Measurements from ENCODE around the gene HOXB3. TPM values are rescaled to one million over a fixed set of nuclear protein-coding genes. Genes with fewer than 3 reads are reported as not detected.

Gene HOXB3
- total and polyA plus RNA-seq, 2 of the 4 experiments (the other 2 are of a cell fraction) = 6.3 to 59.6 TPM

DNA sequence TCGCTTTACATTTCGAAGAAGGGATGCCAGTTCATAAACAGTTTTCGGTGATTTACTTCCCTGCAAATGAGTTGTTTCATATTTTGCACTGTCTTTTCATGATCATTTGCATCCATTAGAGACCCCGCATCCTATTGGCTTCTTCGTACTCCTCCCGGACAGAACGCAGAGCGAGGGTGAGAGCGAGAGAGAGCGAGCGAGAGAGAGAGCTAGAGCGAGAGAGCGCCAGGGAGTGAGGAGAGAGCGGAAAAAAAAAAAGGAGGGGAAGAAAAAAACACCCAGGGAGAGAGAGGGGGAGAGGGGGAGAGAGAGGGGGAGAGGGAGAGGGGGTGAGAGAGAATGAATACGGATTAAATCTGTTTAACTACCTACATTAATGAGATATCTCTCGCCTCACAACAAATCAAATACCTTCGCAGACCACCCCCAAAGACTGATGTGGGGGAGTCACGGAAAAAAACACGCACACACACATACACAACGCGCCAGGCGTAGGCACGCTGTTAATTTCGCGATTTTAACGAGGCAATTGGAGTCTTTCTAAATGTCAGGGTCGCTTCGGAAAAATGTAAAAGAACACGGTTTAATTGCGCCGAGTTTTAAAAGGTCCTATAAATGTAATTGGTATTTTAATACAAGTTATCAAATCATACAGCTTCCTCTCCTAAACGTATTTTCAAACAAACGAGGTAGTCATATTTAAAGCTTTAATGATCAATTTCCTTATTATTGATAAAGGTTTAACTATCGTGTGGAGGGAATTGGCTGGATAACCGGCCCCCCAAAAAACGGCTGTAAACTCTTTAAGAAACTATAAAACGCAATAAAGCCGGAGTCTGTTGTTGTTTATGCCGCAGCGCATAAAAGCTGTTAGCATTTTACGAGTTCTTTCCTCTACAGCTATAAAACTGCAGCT, 25.3 kb upstream of the HOXB3 start, which contains the start of gene HOXB8:
TSS of gene HOXB8 (minus strand) at position 246 of the 916 bp plus-strand sequence. CDS start 588 bp downstream, outside the sequence.
- CTCF ChIA-PET = interaction anchor here (0.6 kb wide), 1 partner anchor 1824 kb away, joined by 4 read pairs; no protein-coding TSS in a partner anchor
- intact Hi-C loops (cut with micrococcal nuclease) (no loop called here), in situ Hi-C loops (cut with MboI; ENCODE audit: low sequenced_read_pairs) (no loop called here), dilution Hi-C loops (cut with HindIII; ENCODE audit: low sequenced_read_pairs, unreplicated experiment) (no loop called here)
- POLR2A ChIA-PET (ENCODE audit: unreplicated experiment) = no interaction called here
- Histone ChIP-seq H3K23ac (ENCODE audit: low read depth, low read length) (no peak within 1 kb of the TSS), H3K4me1 (ENCODE audit: control insufficient read depth, insufficient read depth, low read length) (peaks cover 3% of the 10 kb centered on the region), H2BK20ac (ENCODE audit: low read depth, low read length) (no peak within 1 kb of the TSS), H3K4me2 (ENCODE audit: low read depth, low read length) (peak within 1 kb of the TSS; percentile 73), H3K56ac (ENCODE audit: extremely low read depth, insufficient read depth, low read length) (no peak within 1 kb of the TSS), H3K79me1 (ENCODE audit: low read depth in 1 of 2, low read length in 2 of 2) (peaks cover 3 to 14% of the 10 kb centered on the region in 2 experiments; a peak in 2 of 4 replicates), H2AFZ (replicated peaks; ENCODE audit: low read length, poor library complexity) (peak within 1 kb of the TSS; percentile 78), H2BK5ac (ENCODE audit: low read depth, low read length, poor library complexity, severe bottlenecking) (peak within 1 kb of the TSS; percentile 27), H2AK9ac (replicated peaks; ENCODE audit: low read depth, low read length, poor library complexity) (peak within 1 kb of the TSS; percentile 57), H3K18ac (ENCODE audit: low read depth, low read length) (no peak within 1 kb of the TSS; the same call in 1 of the 2 replicates), H3K4me3 (ENCODE audit: insufficient read depth, low read depth, low read length) (peak within 1 kb of the TSS; percentile 52), H2BK120ac (ENCODE audit: low read depth, low read length) (no peak within 1 kb of the TSS; the same call in 1 of the 2 replicates), H2AK5ac (ENCODE audit: low read depth, low read length) (no peak within 1 kb of the TSS), H3K9me1 (ENCODE audit: insufficient read depth, low read length) (no peaks in the 10 kb centered on the region), H3K4ac (ENCODE audit: low read depth, low read length) (no peak within 1 kb of the TSS), H4K5ac (ENCODE audit: low read depth, low read length) (no peak within 1 kb of the TSS), H3K9me3 (ENCODE audit: control insufficient read depth, insufficient read depth, low read length) (no peaks in the 10 kb centered on the region), H3K36me3 (ENCODE audit: control insufficient read depth, insufficient read depth, low read length) (no peaks in the 10 kb centered on the region), H2BK15ac (ENCODE audit: low read depth, low read length) (no peak within 1 kb of the TSS), H4K8ac (ENCODE audit: low read depth in 2 of 2, low read length in 2 of 2) (no peak within 1 kb of the TSS), H3K9ac (ENCODE audit: low read depth, low read length) (peak within 1 kb of the TSS; percentile 63), H3K14ac (replicated peaks; ENCODE audit: low read depth, low read length) (no peak within 1 kb of the TSS), H3K27me3 (ENCODE audit: control insufficient read depth, insufficient read depth, low read length) (peaks cover 48% of the 10 kb centered on the region), H4K91ac (ENCODE audit: insufficient read depth, low read depth, low read length) (no peak within 1 kb of the TSS), H3K27ac (ENCODE audit: insufficient read depth, low read length) (peak within 1 kb of the TSS; percentile 60), H4K20me1 (ENCODE audit: insufficient read depth, low read length) (peaks cover 4% of the 10 kb centered on the region; the same call in 1 of the 2 replicates)
- DNase-seq (no peak), ATAC-seq (ENCODE audit: low read depth) (no peak)
- 40% methylated on average over 2 of the region's 41 CpGs; no CpG with 5 or more reads in 1 of the 2 experiments for WGBS, 2 experiments (ENCODE audit: extremely low coverage in 2 of 2, insufficient read length in 1 of 2)
- TF ChIP-seq, protein P1, sequence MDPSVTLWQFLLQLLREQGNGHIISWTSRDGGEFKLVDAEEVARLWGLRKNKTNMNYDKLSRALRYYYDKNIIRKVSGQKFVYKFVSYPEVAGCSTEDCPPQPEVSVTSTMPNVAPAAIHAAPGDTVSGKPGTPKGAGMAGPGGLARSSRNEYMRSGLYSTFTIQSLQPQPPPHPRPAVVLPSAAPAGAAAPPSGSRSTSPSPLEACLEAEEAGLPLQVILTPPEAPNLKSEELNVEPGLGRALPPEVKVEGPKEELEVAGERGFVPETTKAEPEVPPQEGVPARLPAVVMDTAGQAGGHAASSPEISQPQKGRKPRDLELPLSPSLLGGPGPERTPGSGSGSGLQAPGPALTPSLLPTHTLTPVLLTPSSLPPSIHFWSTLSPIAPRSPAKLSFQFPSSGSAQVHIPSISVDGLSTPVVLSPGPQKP (IDR thresholded peaks at IDR 0.05; ENCODE audit: borderline replicate concordance, low read depth, low read length) = no peak
- no TSS peak for BruUV-seq (replicated peaks)
